Fibroblast of lung (primary cell): Measurements from ENCODE around the gene TSHZ2.

Experiments used
- EZH2 ChIP-seq: IDR thresholded peaks from 2 replicates; pipeline ENCODE4 v1.5.1; 2012; ENCODE audit warnings: low read length, control low read depth, mild to moderate bottlenecking; ENCODE audit errors: missing control alignments
- TF ChIP-seq, protein P1 (sequence below), 2 donors: IDR thresholded peaks in 1 of 2; conservative IDR thresholded peaks in 1 of 2; 1 replicate in 1 of 2; 2 replicates in 1 of 2; pipeline ENCODE4 v1.5.1; 2011 to 2012; ENCODE audit warnings: low read length in 2 of 2, control low read depth in 1 of 2, inconsistent platforms in 1 of 2, low read depth in 1 of 2, mild to moderate bottlenecking in 1 of 2

DNA sequence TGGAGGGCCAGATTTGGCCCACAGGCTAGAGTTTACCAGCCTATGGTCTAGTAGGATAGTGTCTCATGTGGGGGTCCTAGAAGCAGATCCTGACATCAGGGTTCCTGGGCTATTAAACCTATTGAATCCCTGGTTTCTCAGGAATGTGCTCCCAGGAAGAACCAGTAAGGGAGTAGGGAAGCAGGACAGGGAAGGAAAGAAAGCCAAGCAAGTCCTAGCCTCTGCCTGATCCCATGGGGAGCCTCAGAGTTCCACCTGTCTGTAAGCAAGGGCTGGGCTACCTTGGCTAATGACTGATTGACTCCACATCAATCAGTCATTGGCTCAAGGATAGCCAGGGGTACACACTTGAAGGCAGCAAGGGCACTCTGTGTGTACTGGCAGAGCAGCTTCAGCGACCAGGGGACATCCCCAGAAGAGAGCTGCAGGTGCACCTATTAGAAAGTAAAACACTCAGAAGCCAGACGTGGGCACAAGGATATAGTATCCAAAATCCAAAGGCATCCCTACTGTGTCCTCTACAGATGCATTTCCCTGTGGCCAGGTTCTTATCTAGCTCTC lies 309.5 kb downstream of the TSHZ2 start:
- TF ChIP-seq, protein P1, sequence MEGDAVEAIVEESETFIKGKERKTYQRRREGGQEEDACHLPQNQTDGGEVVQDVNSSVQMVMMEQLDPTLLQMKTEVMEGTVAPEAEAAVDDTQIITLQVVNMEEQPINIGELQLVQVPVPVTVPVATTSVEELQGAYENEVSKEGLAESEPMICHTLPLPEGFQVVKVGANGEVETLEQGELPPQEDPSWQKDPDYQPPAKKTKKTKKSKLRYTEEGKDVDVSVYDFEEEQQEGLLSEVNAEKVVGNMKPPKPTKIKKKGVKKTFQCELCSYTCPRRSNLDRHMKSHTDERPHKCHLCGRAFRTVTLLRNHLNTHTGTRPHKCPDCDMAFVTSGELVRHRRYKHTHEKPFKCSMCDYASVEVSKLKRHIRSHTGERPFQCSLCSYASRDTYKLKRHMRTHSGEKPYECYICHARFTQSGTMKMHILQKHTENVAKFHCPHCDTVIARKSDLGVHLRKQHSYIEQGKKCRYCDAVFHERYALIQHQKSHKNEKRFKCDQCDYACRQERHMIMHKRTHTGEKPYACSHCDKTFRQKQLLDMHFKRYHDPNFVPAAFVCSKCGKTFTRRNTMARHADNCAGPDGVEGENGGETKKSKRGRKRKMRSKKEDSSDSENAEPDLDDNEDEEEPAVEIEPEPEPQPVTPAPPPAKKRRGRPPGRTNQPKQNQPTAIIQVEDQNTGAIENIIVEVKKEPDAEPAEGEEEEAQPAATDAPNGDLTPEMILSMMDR (conservative IDR thresholded peaks at IDR 0.05 in 1 of 2, IDR thresholded peaks at IDR 0.05 in 1 of 2; ENCODE audit: low read depth in 1 of 2, low read length in 2 of 2): no peak
- no peak for TF ChIP-seq EZH2
